ENCODE measurements around the gene UROC1. TPM values are rescaled to one million over a fixed set of nuclear protein-coding genes. Genes with fewer than 3 reads are reported as not detected.
A peak's percentile ranks its signal among the peaks of the same experiment; 100 is the strongest.

The UROC1 gene
- total RNA-seq, 2 donors from 2014 or later = not detected

DNA sequence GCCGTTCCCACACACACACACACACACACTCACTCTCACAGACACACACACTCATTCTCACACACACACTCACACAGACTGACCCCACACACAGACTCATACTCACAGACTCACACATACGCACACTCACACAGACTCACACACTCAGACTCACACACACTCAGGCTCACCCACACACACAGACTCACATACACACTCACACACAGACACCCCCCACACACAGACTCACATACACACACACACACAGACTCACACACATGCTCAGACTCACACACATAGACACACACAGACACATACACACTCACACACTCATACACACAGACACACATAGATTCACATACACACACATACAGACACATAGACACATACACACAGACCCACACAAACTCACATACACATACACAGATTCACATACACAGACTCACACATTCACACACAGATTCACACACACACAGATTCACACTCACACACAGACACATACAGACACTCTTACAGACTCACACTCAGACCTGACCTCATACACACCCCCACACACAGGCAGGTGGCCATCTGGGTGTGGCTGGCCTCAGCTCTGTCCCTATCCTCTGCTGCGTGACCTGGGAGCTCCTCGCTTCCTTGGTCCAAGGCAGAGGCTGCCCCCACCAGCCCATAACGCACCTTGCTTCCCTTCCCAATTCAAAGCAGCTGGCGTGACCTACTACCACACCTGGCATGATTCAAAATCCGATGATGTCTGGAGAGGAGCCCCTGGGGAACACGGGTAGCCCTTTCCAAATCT is 39.3 kb upstream of the UROC1 start:
- Histone ChIP-seq H3K4me1 (no peaks in the 10 kb centered on the region), H3K36me3 (no peaks in the 10 kb centered on the region), H3K27ac (no peak overlapping the region), H3K9me3 (peaks cover 0 to 4% of the 10 kb centered on the region in 2 donors), H3K27me3 (no peaks in the 10 kb centered on the region), H3K4me3 (no peak overlapping the region)
- peak; percentile 38 for DNase-seq (ENCODE audit: low spot score)
- TF ChIP-seq, protein P1, sequence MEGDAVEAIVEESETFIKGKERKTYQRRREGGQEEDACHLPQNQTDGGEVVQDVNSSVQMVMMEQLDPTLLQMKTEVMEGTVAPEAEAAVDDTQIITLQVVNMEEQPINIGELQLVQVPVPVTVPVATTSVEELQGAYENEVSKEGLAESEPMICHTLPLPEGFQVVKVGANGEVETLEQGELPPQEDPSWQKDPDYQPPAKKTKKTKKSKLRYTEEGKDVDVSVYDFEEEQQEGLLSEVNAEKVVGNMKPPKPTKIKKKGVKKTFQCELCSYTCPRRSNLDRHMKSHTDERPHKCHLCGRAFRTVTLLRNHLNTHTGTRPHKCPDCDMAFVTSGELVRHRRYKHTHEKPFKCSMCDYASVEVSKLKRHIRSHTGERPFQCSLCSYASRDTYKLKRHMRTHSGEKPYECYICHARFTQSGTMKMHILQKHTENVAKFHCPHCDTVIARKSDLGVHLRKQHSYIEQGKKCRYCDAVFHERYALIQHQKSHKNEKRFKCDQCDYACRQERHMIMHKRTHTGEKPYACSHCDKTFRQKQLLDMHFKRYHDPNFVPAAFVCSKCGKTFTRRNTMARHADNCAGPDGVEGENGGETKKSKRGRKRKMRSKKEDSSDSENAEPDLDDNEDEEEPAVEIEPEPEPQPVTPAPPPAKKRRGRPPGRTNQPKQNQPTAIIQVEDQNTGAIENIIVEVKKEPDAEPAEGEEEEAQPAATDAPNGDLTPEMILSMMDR (IDR thresholded peaks at IDR 0.05) = no peak

DNA sequence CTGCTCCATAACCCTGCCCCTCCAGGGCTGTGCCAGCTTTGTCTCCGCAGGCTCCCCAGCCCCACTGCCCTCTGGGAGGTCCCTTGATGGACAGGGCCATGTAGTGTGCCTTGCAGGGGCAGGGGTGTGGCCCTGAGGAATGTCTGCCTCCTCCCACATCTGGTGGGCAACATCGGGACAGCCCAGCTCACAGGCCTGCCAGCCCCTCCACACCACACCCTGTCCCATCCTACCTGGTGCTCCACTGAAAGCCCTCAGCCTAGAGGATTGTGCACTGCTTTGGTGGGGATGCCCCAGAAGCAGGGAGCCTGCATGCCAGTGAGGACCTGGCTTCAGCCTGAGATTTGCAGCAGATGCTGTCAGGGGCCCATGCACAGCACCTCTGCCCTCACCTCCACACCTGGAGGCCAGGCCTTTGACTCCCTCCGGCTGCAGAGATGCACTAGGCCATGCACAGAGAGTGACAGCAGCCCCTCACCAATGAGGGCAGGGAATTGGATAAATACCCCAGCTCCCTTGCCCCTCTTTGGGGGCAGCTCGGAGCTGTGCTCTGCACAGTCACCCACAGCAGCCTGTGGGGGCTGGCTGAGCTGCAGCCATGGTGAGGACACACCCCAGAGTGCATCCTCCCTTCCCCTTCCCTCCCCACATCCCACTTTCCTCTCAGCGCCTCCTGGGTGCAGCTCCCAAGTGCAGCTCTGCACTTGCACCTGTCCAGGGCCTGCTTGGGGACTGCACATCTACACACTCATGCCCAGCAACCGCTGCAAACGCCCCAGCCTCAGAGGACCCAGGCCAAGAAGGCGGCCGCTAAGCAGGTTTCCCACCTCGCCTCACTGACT is 38.4 kb upstream of the UROC1 start:
- no peaks in the 10 kb centered on the region for H3K27me3 ChIP-seq
- H3K9me3 ChIP-seq = no peaks in the 10 kb centered on the region
- H3K36me3 ChIP-seq = no peaks in the 10 kb centered on the region
- H3K4me3 ChIP-seq = no peak overlapping the region
- no peaks in the 10 kb centered on the region for H3K4me1 ChIP-seq
- peak; percentile 34 for DNase-seq (ENCODE audit: low spot score)
- TF ChIP-seq, protein P1 (IDR thresholded peaks at IDR 0.05) = no peak
- H3K27ac ChIP-seq = no peak overlapping the region

DNA sequence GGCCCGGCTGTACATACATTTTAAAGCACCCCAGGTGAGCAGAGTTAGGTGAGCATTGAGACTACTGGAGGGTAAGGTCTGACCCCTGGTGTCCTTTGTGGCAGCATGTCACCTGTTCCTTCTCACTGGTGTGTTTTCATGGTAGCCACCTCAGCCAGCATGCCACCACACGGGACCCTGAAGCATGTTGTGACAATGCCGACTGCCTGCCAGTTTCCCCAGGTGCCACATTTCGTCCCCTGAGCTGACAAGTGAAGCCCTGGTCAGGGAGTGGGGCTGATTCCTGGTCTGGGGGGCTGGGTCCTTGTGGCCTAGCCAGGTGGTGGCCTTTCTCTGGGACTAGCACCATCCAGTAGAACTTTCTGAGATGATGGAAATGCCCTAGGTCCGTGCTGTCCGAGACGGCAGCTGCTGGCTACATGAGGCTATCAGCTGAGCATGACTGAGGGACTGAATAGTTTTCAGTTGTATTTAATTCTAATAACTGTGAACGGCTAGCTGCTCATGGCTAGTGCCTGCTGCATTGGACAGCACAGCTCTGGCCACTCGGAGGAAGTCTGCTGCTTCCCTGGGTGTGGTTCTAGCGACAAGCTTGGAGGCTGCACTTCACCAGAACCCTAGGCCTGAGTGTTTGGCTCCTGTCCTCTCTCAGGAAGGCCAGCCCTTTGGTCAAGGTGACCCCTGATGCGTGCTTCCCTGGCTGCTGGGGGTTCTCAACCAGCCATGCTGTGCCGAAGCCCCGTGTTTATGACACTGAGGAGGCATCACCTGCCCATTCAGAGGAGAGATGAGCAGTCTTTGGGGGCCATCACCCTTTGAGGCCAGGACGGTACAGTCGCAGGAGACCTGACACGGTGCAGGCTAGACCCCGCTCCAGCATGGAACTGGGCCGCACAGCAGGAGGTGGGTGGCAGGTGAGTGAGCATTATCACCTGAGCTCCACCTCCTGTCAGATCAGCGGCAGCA is 37.3 kb upstream of the UROC1 start:
- TF ChIP-seq, protein P1 (IDR thresholded peaks at IDR 0.05) = no peak
- H3K27me3 ChIP-seq = no peaks in the 10 kb centered on the region
- DNase-seq (ENCODE audit: low spot score) = peak; percentile 34

DNA sequence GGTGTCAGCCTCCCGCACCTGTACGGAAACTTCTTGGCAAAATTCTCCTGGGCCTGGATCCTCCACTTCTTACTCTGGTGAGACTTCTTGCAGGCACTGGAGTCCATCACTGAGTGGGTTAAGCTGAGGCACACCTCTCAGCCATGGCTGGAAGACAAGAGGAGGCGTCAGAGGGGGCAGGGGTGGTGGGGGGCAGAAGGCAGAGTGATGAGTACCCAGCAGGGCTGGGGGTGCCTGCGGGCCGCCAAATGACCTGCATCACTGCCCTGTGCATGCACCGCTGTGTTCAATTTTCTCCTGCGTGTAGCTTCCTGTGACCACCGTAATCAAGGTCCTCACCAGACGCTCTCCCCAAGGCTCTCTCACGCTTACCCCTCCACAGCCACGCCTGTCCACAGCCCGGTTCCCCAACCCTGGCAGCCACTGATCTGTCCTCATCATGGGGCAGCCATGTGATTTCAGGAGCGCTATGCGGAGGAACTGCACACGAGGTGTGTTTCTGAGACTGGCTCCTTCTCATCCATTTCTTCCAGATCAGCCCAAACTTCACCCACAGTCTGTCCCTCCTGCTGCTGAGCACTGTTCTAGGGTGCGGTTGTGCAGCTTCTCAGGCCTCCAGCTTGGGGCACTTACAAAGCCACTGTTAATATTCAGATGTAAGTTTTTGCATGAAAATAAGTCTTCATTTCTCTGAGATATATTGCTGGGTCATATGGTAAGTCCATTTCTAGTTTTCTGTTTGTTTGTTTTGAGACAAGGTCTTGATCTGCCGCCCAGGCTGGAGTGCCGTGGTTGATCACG is 35.9 kb upstream of the UROC1 start:
- TF ChIP-seq, protein P1 (IDR thresholded peaks at IDR 0.05) = no peak
- H3K36me3 ChIP-seq = no peaks in the 10 kb centered on the region
- DNase-seq (ENCODE audit: low spot score) = peak; percentile 44

More for the DNA sequence above, 37.3 kb upstream of the UROC1 start:
- Histone ChIP-seq H3K9me3 (no peaks in the 10 kb centered on the region), H3K36me3 (no peaks in the 10 kb centered on the region), H3K4me3 (no peak overlapping the region), H3K4me1 (no peaks in the 10 kb centered on the region), H3K27ac (no peak overlapping the region)

More for the DNA sequence above, 35.9 kb upstream of the UROC1 start:
- Histone ChIP-seq H3K9me3 (no peaks in the 10 kb centered on the region), H3K4me1 (no peaks in the 10 kb centered on the region), H3K27me3 (no peaks in the 10 kb centered on the region), H3K4me3 (no peak overlapping the region), H3K27ac (no peak overlapping the region)

All from right atrium auricular region (tissue), 2 donors.